Esophagus muscularis mucosa (tissue), 4 donors: ENCODE results near the gene ACO2.
"Not testable (repeated sequence)": the region's sequence is repeated elsewhere in the genome, so short reads cannot be mapped to it uniquely, and the experiment has no call there.

Source experiments
- CTCF ChIP-seq, 3 experiments: fragments of 200-600 bp in 2 of 3; fragments of 450-650 bp in 1 of 3; sonication (generic) in 2 of 3; IDR thresholded peaks; one replicate each; pipeline ENCODE4 v1.5.1; 2017 to 2019; ENCODE audit warnings: antibody characterized with exemption in 3 of 3, mild to moderate bottlenecking in 2 of 3, moderate library complexity in 1 of 3
- EP300 ChIP-seq: sonication (generic); formaldehyde crosslinking; IDR thresholded peaks from one replicate; pipeline ENCODE4 v1.6.1; 2017; ENCODE audit warnings: antibody characterized with exemption
- POLR2A ChIP-seq: fragments of 450-650 bp; IDR thresholded peaks from one replicate; pipeline ENCODE4 v1.6.1; 2017; ENCODE audit warnings: antibody characterized with exemption, moderate library complexity, mild to moderate bottlenecking, low read depth
- POLR2AphosphoS5 ChIP-seq, 2 donors: sonication (generic); formaldehyde crosslinking; IDR thresholded peaks; one replicate each; pipeline ENCODE4 v1.6.1; 2017; ENCODE audit warnings: antibody characterized with exemption in 2 of 2

GRCh38 chr22:41434361-41435003 lies 34.4 kb upstream of the ACO2 start:
- not testable (repeated sequence) for TF ChIP-seq CTCF (IDR thresholded peaks at IDR 0.05); POLR2A; POLR2AphosphoS5 (IDR thresholded peaks at IDR 0.05); EP300
